HG02885 (cell line): ENCODE measurements around the gene IBA57.
A peak's percentile ranks its signal among the peaks of the same experiment; 100 is the strongest.

Experiments
- ATAC-seq: cut with Tn5 transposase; IDR thresholded peaks from one replicate; pipeline ENCODE4 v1.9.1; 2021; ENCODE audit warnings: mild to moderate bottlenecking; ENCODE audit not compliant: unreplicated experiment, poor library complexity

Gene IBA57

DNA sequence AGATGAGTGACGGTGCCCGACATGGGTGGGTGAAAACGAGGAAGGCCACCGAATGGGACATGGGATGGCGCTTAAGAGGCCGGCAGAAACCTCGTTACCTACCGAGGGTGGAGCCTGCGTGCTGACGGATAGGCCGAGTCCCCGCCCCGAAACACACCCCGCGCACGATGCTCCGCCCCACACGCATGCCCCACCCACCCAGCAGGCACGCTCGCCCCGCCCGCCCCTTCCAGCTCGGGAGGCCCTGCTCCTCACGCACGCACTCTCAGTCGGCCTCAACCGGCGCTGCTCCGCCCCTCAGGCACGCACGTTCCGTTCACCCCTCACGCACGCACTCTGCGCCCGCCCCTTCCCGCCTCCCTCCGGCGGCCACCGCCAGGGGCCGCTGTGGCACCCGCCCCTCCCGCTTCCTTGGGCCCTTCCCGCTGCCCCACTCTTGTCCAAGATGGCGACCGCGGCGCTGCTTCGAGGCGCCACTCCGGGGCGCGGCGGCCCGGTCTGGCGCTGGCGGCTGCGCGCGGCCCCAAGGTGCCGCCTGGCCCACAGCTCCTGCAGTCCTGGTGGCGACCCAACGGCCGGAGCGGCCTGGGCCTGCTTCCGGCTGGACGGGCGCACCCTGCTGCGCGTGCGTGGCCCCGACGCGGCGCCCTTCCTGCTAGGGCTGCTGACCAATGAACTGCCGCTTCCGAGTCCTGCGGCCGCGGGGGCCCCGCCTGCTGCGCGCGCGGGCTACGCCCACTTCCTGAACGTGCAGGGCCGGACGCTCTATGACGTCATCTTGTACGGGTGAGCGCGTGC, at the start of gene IBA57:
Gene IBA57, plus strand, starts transcription at position 433 of the 798 bp plus-strand sequence. Its CDS starts 13 bp downstream, at position 446.
- peak; percentile 81 for ATAC-seq

GRCh38 chr1:228117335-228117734, 48.3 kb upstream of the IBA57 start:
- no peak for ATAC-seq

- no peak for ATAC-seq
These were observed 47.6 kb upstream of the IBA57 start for GRCh38 chr1:228118040-228118439.

- no peak for ATAC-seq
These were observed 45.3 kb upstream of the IBA57 start for GRCh38 chr1:228120351-228120750.

DNA sequence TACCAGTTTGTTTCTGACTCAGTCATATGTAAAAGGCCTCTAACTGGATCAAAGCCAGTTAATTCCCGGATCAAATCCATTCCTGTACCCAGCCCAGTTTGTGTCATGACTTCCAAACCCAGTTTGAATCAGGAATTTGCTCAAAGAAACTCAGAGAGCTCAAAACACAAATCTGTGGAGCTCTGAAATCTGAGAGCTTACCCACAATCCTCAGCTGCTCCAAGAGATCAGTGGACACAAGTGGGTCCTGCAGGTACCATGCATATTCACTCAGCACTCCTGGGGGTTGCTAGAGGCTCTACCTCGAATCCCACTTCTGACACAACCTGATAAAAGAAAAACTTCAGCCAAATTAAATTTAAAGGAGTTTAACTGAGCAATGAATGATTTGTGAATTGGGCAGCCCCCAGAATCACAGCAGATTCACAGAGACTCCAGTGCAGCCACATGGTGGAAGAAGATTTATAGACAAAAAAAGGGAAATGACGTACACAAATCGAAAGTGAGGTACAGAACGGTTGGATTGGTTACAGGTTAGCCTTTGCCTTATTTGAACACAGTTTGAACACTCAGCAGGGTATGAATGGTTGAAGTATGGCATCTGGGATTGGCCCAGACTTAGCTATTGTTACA, 44.6 kb upstream of the IBA57 start:
- ATAC-seq = no peak

DNA sequence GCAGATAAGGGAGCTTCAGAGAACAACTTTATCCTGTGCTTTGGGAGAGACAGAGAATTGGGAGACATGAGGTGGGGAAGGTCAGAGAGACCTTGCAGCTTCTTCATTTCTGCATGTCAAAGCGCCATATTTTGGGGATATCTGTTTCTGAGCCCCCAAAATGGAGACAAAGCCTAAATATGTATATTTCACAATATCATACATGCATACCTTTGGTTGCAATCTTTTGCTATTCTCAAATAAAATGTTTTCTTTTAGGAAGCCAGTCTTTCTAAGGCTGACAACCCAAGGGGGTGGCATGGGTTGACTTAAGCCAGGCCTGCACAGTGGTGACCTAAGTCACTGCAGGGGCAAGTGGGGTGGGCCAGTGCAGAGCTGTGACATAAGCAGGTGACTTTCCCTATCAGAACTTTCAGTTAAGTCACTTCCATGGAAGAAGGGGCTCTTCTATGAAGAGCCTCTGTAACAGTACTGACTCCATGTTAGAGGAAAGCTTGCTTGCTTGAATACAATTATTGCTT, 42.6 kb upstream of the IBA57 start:
- ATAC-seq = no peak

DNA sequence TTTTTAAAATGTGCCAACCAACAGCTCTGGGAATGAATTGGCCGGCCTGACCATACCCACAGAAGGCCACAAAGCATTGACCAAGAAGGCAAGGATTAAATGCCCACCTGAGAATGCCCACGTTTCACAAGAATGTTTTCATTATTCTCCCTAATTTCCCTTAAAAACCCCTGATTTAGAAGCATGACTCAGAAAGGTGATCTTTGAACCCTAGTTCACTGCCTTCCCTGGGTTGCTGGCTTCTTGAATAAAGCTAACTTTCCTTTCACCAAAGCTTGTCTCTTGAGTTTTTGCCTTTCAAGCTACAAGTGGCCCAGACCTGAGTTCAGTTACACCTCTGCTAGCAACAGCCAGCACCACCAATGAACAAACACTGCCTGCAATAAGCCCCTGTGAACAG, 42.1 kb upstream of the IBA57 start:
- no peak for ATAC-seq

- no peak for ATAC-seq
These were observed 40.4 kb upstream of the IBA57 start for GRCh38 chr1:228125185-228125584.

DNA sequence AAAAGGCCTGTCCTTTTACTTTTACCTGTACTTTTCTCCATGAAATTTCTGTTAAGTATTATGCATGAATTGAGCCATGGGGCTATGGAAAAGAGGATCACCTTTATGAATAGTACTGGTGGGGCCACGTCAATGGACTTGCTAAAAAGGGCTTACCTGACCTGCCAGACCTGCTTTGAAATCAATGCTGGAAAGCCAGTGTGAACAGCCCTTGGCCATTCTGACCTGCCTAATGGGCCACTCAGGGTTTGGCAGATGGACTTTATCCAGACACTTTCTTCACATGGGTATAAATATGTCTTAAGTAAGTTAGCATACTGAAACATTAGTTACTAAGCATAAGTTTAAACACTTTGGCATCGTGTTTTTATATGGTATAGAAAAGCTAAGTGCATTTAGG, 33.8 kb upstream of the IBA57 start:
- ATAC-seq = no peak

DNA sequence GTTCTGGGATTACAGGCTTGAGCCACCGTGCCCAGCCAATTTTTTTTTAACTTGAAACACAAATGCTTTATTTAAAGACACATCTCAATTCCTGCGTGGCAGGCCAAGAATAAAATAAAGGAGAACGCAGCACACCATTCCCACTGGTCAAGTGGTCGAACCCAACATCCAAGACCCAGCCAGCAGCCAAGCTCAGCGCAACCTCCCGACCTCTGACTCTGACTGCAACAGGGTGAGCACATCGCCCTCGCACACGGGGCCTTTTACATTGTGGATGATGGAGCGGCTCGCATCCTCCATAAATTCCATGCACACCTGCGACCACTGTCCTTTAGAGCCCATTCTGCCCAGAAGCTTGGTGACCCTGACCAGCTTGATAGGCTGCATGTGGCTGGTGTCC, 31.0 kb upstream of the IBA57 start:
- ATAC-seq = no peak

DNA sequence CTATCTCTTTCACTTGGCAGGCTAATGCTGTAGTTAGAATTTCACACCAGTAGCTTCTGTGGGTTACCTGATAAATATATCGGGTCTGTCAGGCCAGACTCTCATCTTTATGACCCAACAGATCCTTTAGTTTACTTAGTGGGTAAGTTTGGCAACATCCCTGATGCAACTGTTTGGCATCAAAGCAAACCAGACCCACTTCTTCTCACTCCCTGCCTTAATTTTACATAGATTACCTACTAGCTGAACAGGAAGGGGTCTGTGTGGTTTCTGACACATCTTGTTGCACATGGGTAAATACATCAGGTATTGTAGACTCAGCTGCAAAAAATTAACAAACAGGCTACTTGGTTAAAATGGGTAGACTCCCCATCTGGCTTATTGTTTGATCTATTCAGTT, 28.7 kb upstream of the IBA57 start:
- ATAC-seq = no peak

DNA sequence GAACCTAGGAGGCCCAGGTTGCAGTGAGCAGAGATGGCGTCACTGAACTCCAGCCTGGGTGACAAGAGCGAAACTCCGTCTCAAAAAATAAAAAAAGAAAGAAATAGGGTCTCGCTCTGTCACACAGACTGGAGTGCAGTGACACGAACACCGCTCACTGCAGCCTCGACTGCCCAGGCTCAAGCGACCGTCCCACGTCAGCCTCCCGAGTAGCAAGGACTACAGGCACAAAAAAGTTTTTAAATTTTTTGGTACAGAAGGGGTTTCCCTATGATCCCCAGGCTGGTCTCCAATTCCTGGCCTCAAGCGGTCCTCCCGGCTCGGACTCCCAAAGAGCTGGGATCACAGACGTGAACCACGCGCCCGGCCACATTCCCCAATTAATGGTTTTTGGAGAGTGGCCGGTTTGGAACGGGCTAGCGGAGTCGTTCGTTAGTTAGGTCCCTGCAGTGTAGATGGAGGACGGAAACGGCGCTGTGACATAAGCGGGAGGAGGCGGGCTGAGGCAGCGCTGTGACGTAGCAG, 26.1 kb upstream of the IBA57 start:
- no peak for ATAC-seq

DNA sequence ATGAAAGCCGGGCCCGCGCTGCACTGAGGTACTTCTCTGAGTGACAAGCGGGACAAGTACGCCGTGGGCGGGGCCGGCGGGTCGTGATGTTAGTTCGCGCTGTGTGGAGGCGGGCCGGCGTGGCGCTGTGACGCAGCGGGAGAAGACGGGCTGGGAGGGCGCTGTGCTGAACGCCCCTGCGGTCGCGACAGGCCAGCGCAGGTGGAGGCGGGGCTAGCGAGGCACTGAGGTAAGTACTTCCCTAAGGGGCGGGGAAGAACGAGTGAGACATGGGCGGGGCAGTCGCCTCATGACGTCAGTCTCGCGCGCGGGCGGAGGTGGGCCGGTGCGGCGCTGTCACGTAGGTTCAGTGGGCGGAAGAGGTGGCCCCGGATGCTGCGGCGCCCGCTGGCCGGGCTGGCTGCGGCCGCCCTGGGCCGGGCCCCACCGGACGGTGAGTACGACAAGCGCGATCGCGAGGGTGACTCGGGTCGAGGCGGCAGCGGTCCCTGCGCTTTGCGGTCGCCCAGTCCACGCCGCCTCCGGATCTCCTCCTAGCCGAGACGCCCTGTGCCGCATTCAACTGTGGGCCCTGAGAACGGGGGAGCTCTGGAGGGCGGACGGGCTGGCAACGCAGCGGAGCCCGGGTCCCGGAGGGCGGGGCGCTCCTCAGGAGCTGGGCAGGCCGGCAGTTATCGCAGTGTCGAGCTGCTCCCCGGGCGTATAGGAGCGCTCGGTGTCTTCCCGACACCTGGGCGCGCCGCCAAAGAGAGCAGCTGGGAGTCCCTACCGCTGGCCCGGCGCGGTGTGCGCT, 25.5 kb upstream of the IBA57 start, which contains the start of gene GUK1:
Gene GUK1, plus strand, starts transcription at position 349 of the 793 bp plus-strand sequence. Its CDS starts 24 bp downstream, at position 373.
- peak; percentile 91 for ATAC-seq

- no peak for ATAC-seq
These were observed 24.8 kb upstream of the IBA57 start for GRCh38 chr1:228140724-228141225.

- ATAC-seq = no peak
These were observed 24.2 kb upstream of the IBA57 start for GRCh38 chr1:228141226-228142044.

DNA sequence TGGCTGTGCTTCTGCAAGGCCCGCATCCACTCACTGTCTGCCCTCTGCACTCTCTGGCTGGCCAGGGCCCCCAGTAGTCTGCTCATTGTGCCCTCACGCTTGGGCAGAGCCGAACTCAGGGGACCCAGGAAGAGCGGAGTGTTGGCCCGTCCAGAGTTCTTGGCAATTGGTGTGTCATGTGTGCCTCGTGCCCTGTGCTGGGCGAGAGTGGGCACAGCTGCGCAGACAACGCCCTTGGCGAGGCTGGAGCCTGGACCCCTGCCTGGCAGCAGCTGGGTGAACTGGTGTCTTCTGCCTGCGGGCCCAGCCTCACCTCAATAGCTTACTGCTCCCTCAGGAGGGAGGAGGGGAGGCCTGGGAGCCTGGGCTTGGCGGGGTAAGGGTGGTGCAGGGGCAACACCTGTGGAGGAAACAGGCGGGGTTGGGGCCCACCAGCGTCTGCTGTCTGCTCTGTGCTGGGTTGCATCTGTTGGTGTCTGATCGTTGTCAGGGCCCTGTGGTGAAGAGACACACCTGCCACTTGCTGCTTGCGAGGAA, 23.4 kb upstream of the IBA57 start:
- ATAC-seq = no peak

GRCh38 chr1:228142701-228143136, 22.9 kb upstream of the IBA57 start:
- no peak for ATAC-seq

DNA sequence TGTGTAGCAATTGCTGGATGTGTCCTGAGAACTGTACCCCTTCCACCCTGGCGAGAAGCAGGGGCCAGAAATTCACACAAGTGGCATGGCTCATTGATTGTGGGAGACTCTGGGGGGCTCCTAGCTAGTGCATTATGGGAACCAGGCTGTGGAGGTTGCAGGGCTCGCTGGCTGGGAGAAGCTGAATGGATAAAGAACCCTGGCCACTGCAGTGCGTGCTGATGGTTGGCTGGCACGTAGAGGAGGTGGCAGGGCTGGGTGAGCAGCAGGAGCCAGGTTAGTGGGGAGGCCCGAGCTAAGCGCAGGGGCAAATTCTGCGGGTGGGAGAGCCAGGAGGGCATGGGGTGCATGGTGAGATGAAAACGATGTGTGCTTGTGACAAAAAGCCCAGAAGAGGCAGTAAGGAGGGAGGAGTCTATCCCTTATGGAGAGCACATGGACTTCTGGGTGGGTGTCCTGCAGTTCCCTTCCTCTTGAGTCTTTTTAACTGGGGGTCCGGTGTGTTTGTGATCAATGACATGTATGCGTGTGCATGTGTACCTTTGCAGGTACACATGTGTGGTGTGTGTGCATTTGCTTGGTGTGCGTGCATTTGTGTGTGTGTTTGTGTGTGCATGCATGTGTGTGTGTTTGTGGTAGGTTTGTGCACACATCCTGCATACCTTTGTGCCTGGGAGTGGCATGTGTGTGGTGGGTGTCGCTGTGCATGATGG, 22.0 kb upstream of the IBA57 start:
- no peak for ATAC-seq
